NOMO-1 treated with DMSO at 0.1 percent for 48 hours (cell line): ENCODE data around the gene GNA14.
"Not testable (repeated sequence)": the region's sequence is repeated elsewhere in the genome, so short reads cannot be mapped to it uniquely, and the experiment has no call there.

Experiments used
- DNase-seq: peaks from one replicate; lab custom pipeline; 2025; ENCODE audit not compliant: unreplicated experiment; lab: John Stamatoyannopoulos, UW

GNA14 gene

GRCh38 chr9:77421506-77422265 is 226.4 kb downstream of the GNA14 start:
- no peak for DNase-seq

GRCh38 chr9:77420641-77421040 is 227.5 kb downstream of the GNA14 start:
- no peak for DNase-seq

DNA sequence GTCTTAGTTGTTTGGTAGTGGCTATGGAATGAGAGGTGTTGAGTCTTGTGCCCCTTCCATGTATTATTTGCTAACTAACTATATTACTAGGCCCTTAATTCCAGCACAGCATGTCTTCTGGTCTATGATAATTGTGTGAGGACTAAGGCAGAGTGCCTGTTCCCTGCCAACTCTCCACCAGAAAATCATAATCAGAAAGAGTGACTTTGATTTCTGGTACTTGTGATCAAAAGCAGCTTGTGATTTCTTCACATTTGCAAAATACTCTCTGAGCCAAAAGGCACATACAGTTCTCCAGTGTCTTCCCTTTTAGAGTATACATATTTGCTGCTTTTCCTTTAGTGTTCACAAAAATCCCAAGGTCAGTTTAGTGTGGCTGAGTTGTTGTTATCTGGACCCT is 229.9 kb downstream of the GNA14 start:
- no peak for DNase-seq

DNA sequence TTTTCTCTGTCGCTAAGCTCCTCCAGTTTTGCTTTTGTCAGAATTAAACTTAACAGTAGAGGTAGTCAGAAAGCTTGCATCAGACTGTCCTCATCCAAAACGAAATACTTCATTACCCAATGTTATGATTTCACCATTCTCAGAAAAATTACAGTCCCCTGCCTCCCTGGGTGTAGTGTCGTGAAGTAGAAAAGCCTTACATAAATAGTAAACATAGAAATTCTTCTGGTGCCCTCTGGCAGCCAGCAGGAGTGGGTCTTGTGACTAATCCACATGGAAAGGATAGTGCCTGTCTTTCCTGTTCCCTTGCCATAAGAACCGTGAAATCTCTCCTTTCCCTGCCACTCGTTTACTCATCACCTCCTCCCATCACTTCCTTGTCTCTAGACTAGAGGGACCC is 230.6 kb downstream of the GNA14 start:
- peak; percentile 62 for DNase-seq

- DNase-seq = not testable (repeated sequence)
These were observed 239.6 kb downstream of the GNA14 start for GRCh38 chr9:77408521-77408920.

DNA sequence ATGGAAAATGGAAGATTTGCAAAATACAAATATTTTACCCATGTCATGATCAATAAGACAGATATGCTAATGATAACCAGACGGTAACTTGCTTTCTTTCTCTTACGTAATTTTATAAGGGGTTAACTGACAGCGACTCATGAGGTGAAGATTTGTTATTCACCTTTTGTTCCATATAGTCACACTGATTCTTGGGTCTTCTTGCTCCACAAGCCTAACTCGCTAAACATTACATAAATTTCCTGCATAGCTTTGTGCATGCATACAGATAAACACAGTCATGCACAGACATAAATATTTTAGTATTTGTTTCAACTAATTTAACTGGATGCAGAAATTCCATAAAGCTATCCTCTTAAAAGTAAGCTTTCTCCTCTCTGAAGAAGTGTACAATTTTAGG is 244.9 kb downstream of the GNA14 start:
- no peak for DNase-seq

DNA sequence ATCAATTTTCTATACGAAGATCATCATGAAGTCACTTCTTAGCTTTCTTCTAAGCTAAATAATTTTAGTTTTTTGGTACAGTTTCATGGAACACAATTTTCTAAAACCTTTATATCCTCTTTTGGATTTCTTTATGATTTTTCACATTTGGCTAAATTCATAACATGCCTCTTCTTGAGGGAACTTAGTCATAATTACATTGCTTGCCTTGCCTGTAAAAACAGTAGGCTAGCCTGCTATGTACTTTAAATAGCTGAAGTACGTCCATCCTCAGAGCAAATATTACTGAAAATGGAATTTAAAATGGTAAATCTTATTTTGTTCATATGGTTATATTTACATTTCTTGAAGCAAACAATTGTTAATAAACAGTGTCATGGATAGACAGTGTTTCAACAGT is 245.8 kb downstream of the GNA14 start:
- no peak for DNase-seq

- no peak for DNase-seq
These were observed 248.2 kb downstream of the GNA14 start for GRCh38 chr9:77399964-77400363.

- not testable (repeated sequence) for DNase-seq
These were observed 249.5 kb downstream of the GNA14 start for GRCh38 chr9:77398581-77398980.

DNA sequence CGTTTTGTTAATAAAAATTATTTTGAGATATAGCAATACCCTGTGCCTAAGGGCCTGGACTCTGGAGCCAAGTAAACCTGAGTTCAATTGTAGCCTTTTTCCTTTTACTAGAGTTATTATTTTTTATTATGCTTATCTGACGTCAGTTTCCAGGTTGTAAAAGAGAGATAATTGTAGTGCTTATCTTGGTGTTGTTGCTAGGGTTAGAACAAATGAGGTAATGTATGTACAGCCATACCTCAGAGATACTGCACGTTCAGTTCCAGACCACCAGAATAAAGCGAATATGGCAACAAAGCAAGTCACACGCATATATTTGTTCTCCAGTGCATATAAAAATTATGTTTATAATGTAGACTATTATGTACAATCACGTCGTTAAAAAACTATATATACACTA is 255.8 kb downstream of the GNA14 start:
- no peak for DNase-seq

DNA sequence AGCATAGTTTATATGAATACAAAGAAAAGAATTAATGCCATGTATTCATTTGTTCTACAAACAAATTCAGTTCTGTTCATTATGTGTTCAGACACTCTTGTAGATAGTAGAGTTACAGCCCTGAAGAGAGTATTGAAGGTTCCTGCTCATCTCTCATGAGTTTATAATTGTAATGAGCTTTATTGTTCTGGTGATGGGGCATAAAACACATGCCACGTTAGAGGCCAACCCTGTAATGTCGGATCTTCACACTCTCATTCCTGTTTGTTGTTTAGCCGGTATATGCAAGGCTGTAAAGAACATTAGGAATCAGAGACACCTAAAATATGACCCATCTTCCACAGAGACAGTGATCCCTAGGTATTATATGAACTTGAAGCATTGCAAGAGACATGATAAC is 256.3 kb downstream of the GNA14 start:
- no peak for DNase-seq

GRCh38 chr9:77386187-77386586 is 261.9 kb downstream of the GNA14 start:
- no peak for DNase-seq

- DNase-seq = no peak
These were observed 263.7 kb downstream of the GNA14 start for GRCh38 chr9:77384406-77384805.

DNA sequence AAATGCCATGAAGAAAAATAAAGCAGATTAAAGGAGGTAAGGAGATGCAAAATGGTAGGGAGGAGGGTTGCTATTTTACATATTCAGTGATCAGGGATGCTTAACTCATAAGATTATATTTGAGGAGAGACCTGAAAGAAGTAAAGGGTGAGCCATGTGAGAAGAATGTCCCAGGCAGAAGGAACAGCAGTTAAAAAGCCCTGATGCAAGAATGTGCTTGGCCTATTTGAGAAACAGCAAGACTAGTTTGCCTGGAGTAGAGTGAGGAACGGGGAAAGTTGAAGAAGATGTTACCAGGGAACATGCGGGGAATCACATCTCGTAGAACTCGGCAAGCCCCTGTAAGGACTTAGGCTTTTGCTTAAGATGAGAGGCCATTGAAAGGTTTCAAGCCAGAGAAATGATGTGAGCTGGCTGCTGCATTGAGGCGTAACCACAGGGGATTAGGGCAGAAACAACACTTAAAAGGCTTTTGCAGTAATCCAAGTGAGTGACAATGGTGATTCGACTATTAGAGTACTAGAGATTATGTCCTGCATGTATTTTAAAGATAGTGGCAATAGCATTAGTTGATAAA is 272.1 kb downstream of the GNA14 start:
- DNase-seq = no peak

DNA sequence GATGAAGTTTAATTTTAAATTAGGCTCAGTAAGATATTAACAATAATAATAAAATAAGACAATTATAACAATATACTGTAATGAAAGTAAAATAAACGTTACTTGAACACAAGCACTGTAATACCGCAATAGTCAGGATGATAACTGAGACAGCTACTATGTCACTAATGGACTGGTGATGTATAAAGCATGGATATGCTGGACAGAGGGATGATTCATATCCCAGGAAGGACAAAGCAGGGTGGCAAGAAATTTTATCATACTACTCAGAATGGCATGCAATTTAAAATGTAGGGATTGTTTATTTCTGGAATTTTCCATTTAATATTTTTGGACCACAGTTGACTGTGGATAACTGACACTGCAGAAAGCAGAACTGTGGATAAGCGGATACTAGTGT is 273.9 kb downstream of the GNA14 start:
- no peak for DNase-seq
